ENCODE measurements around the gene ADAMTS17. TPM values are rescaled to one million over a fixed set of nuclear protein-coding genes. Genes with fewer than 3 reads are reported as not detected.

The ADAMTS17 gene
- total RNA-seq, 1 donor from 2014 or later = 2.1 TPM

GRCh38 chr15:100281096-100281917, 60.5 kb downstream of the ADAMTS17 start:
- intact Hi-C loops (cut with micrococcal nuclease) = no loop called here

GRCh38 chr15:100279849-100280248, 61.9 kb downstream of the ADAMTS17 start:
- intact Hi-C loops (cut with micrococcal nuclease) = no loop called here

- intact Hi-C loops (cut with micrococcal nuclease) = no loop called here
These were observed 62.3 kb downstream of the ADAMTS17 start for GRCh38 chr15:100279446-100279845.

- intact Hi-C loops (cut with micrococcal nuclease) = no loop called here
These were observed 63.0 kb downstream of the ADAMTS17 start for GRCh38 chr15:100278596-100279380.

GRCh38 chr15:100277087-100277855, 64.5 kb downstream of the ADAMTS17 start:
- intact Hi-C loops (cut with micrococcal nuclease) = no loop called here

- intact Hi-C loops (cut with micrococcal nuclease) = no loop called here
These were observed 65.3 kb downstream of the ADAMTS17 start for GRCh38 chr15:100276506-100276905.

- intact Hi-C loops (cut with micrococcal nuclease) = no loop called here
These were observed 66.1 kb downstream of the ADAMTS17 start for GRCh38 chr15:100275641-100276040.

- intact Hi-C loops (cut with micrococcal nuclease) = no loop called here
These were observed 71.9 kb downstream of the ADAMTS17 start for GRCh38 chr15:100269831-100270230.

- intact Hi-C loops (cut with micrococcal nuclease) = no loop called here
These were observed 75.6 kb downstream of the ADAMTS17 start for GRCh38 chr15:100266166-100266565.

GRCh38 chr15:100265641-100266035, 76.1 kb downstream of the ADAMTS17 start:
- intact Hi-C loops (cut with micrococcal nuclease) = no loop called here

- intact Hi-C loops (cut with micrococcal nuclease) = no loop called here
These were observed 76.7 kb downstream of the ADAMTS17 start for GRCh38 chr15:100264994-100265640.

- intact Hi-C loops (cut with micrococcal nuclease) = no loop called here
These were observed 77.9 kb downstream of the ADAMTS17 start for GRCh38 chr15:100263721-100264455.

- intact Hi-C loops (cut with micrococcal nuclease) = no loop called here
These were observed 78.7 kb downstream of the ADAMTS17 start for GRCh38 chr15:100263031-100263430.

- intact Hi-C loops (cut with micrococcal nuclease) = no loop called here
These were observed 80.2 kb downstream of the ADAMTS17 start for GRCh38 chr15:100261302-100262240.

- intact Hi-C loops (cut with micrococcal nuclease) = no loop called here
These were observed 82.5 kb downstream of the ADAMTS17 start for GRCh38 chr15:100259266-100259665.

GRCh38 chr15:100256970-100257650, 84.7 kb downstream of the ADAMTS17 start:
- intact Hi-C loops (cut with micrococcal nuclease) = no loop called here

- intact Hi-C loops (cut with micrococcal nuclease) = no loop called here
These were observed 85.4 kb downstream of the ADAMTS17 start for GRCh38 chr15:100256101-100256969.

GRCh38 chr15:100255644-100256043, 86.1 kb downstream of the ADAMTS17 start:
- intact Hi-C loops (cut with micrococcal nuclease) = no loop called here
